Colonic mucosa (tissue), 4 donors: ENCODE results near the gene RIMBP2. TPM values are rescaled to one million over a fixed set of nuclear protein-coding genes. Genes with fewer than 3 reads are reported as not detected.

Experiments
- DNase-seq: peaks from one replicate; pipeline ENCODE4 v3.0.0-alpha.2; 2020
- H3K27ac ChIP-seq: fragments of 200-600 bp; one replicate; pipeline ENCODE4 v1.8.0; 2021
- H3K27me3 ChIP-seq: fragments of 200-600 bp; one replicate; pipeline ENCODE4 v1.8.0; 2021
- H3K36me3 ChIP-seq: fragments of 200-600 bp; one replicate; pipeline ENCODE4 v1.8.0; 2021
- H3K4me1 ChIP-seq: fragments of 200-600 bp; one replicate; pipeline ENCODE4 v1.8.0; 2021; ENCODE audit warnings: mild to moderate bottlenecking
- H3K4me3 ChIP-seq: fragments of 200-600 bp; one replicate; pipeline ENCODE4 v1.8.0; 2021
- H3K9ac ChIP-seq, 2 donors: one replicate each; pipeline ENCODE4 v1.7.0; 2013; ENCODE audit warnings: control low read depth in 2 of 2, low read depth in 2 of 2, low read length in 2 of 2
- H3K9me3 ChIP-seq: fragments of 200-600 bp; one replicate; pipeline ENCODE4 v1.8.0; 2021
- CTCF ChIP-seq: fragments of 200-600 bp; IDR thresholded peaks from one replicate; pipeline ENCODE4 v1.8.0; 2022; ENCODE audit warnings: antibody characterized with exemption, mild to moderate bottlenecking
- intact Hi-C: fragments of 100-400 bp; cut with DNase I; formaldehyde crosslinking; loops from one replicate; pipeline ENCODE4 v1.14.1; 2022
- total RNA-seq, 2 donors: library from RNA; stranded (reverse); fragmentation: NEBNext Ultra II Directional in 1 of 2; extraction: Animal tissue kit (Norgen Biotek cat#: 25700) in 1 of 2; gene quantifications; one replicate each; pipeline ENCODE4 v1.2.1, GENCODE V29; 2021
- donor health status: healthy.
- donor health status: DM: no; HTN: no; CAD: no.
- donor health status: DM: no; HTN: no; CAD: no.

RIMBP2 gene
- total RNA-seq, 2 donors from 2014 or later: 4.8 to 5.6 TPM

- Histone ChIP-seq H3K36me3 (no peaks in the 10 kb centered on the region), H3K9me3 (no peaks in the 10 kb centered on the region), H3K4me1 (no peaks in the 10 kb centered on the region), H3K27ac (no peak overlapping the region), H3K27me3 (no peaks in the 10 kb centered on the region), H3K4me3 (no peak overlapping the region), H3K9ac (no peak overlapping the region)
- no peak for DNase-seq
- no peak for TF ChIP-seq CTCF
- intact Hi-C loops: no loop called here
Observed at GRCh38 chr12:130486146-130486435, 230.0 kb downstream of the RIMBP2 start.

GRCh38 chr12:130485291-130486145, 230.6 kb downstream of the RIMBP2 start:
- no peaks in the 10 kb centered on the region for H3K4me1 ChIP-seq
- no peaks in the 10 kb centered on the region for H3K36me3 ChIP-seq
- no peaks in the 10 kb centered on the region for H3K9me3 ChIP-seq
- H3K9ac ChIP-seq: no peak overlapping the region
- H3K4me3 ChIP-seq: no peak overlapping the region
- no peak for TF ChIP-seq CTCF
- intact Hi-C loops: no loop called here
- no peak overlapping the region for H3K27ac ChIP-seq
- no peak for DNase-seq
- H3K27me3 ChIP-seq: no peaks in the 10 kb centered on the region

DNA sequence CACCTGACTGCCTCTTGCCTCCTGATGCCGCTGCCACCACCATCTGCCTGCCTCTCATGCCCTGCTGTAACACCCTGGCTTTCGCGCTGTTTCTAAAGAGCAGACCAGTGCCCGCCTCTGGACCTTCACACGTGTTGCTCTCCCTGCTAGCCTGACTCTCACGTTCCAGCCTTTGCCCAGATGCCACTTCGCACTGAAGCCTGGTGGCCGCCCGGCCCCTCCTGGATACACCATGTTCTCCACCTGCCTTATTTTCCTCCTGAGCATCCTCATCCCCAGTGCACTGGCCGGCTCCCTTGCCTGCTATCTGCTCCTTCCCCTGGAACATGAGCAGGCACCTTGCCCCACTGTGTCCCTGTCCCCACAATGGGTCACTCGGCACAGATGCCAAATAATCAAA, 231.9 kb downstream of the RIMBP2 start:
- H3K4me1 ChIP-seq: no peaks in the 10 kb centered on the region
- intact Hi-C loops: no loop called here
- H3K4me3 ChIP-seq: no peak overlapping the region
- H3K9ac ChIP-seq: no peak overlapping the region
- DNase-seq: no peak
- H3K9me3 ChIP-seq: no peaks in the 10 kb centered on the region
- no peak overlapping the region for H3K27ac ChIP-seq
- no peak for TF ChIP-seq CTCF
- H3K27me3 ChIP-seq: no peaks in the 10 kb centered on the region
- H3K36me3 ChIP-seq: no peaks in the 10 kb centered on the region

- TF ChIP-seq CTCF: no peak
- Histone ChIP-seq H3K27me3 (no peaks in the 10 kb centered on the region), H3K9ac (no peak overlapping the region), H3K9me3 (no peaks in the 10 kb centered on the region), H3K4me1 (no peaks in the 10 kb centered on the region), H3K4me3 (no peak overlapping the region), H3K36me3 (no peaks in the 10 kb centered on the region), H3K27ac (no peak overlapping the region)
- DNase-seq: no peak
- intact Hi-C loops: no loop called here
Observed at GRCh38 chr12:130483616-130484180, 232.4 kb downstream of the RIMBP2 start.

GRCh38 chr12:130482448-130482847, 233.7 kb downstream of the RIMBP2 start:
- TF ChIP-seq CTCF: no peak
- Histone ChIP-seq H3K9me3 (no peaks in the 10 kb centered on the region), H3K4me1 (no peaks in the 10 kb centered on the region), H3K27ac (no peak overlapping the region), H3K36me3 (no peaks in the 10 kb centered on the region), H3K27me3 (no peaks in the 10 kb centered on the region), H3K9ac (no peak overlapping the region), H3K4me3 (no peak overlapping the region)
- DNase-seq: no peak
- intact Hi-C loops: no loop called here
